Esophagus muscularis mucosa (tissue), 3 donors: ENCODE data around the gene ZNF2.

ENCODE experiments used
- CTCF ChIP-seq, 3 experiments: fragments of 200-600 bp in 2 of 3; fragments of 450-650 bp in 1 of 3; sonication (generic) in 2 of 3; IDR thresholded peaks; one replicate each; pipeline ENCODE4 v1.5.1; 2017 to 2019; ENCODE audit warnings: antibody characterized with exemption in 3 of 3, mild to moderate bottlenecking in 2 of 3, moderate library complexity in 1 of 3
- POLR2A ChIP-seq: fragments of 450-650 bp; IDR thresholded peaks from one replicate; pipeline ENCODE4 v1.6.1; 2017; ENCODE audit warnings: antibody characterized with exemption, moderate library complexity, mild to moderate bottlenecking, low read depth
- POLR2AphosphoS5 ChIP-seq, 2 donors: sonication (generic); formaldehyde crosslinking; IDR thresholded peaks; one replicate each; pipeline ENCODE4 v1.6.1; 2017; ENCODE audit warnings: antibody characterized with exemption in 2 of 2

- TF ChIP-seq POLR2A (no peak), CTCF (IDR thresholded peaks at IDR 0.05) (no peak), POLR2AphosphoS5 (IDR thresholded peaks at IDR 0.05) (no peak)
Observed at GRCh38 chr2:95166065-95166763, 605 bp downstream of the ZNF2 start.
